SU-DHL-6 (cell line): ENCODE data around the gene TMEM163.

Experiments
- CTCF ChIP-seq: fragments of 200-600 bp; sonication (generic); IDR thresholded peaks from one replicate; pipeline ENCODE4 v1.5.1; 2017; ENCODE audit warnings: antibody characterized with exemption, mild to moderate bottlenecking, low read length, moderate library complexity; ENCODE audit not compliant: insufficient read depth, poor library complexity, severe bottlenecking
- EZH2phosphoT487 ChIP-seq: fragments of 200-600 bp; sonication (generic), shearing (Covaris generic); conservative IDR thresholded peaks from 2 replicates; pipeline ENCODE4 v1.6.1; 2018; ENCODE audit warnings: mild to moderate bottlenecking, antibody characterized with exemption, low read length, moderate library complexity, mixed read lengths

- TF ChIP-seq CTCF (no peak), EZH2phosphoT487 (no peak; the same call in 1 of the 2 replicates)
Measured at GRCh38 chr2:134718023-134718816, 580 bp downstream of the TMEM163 start.
